ENCODE results near the gene EEF1AKMT2.

Gene EEF1AKMT2

DNA sequence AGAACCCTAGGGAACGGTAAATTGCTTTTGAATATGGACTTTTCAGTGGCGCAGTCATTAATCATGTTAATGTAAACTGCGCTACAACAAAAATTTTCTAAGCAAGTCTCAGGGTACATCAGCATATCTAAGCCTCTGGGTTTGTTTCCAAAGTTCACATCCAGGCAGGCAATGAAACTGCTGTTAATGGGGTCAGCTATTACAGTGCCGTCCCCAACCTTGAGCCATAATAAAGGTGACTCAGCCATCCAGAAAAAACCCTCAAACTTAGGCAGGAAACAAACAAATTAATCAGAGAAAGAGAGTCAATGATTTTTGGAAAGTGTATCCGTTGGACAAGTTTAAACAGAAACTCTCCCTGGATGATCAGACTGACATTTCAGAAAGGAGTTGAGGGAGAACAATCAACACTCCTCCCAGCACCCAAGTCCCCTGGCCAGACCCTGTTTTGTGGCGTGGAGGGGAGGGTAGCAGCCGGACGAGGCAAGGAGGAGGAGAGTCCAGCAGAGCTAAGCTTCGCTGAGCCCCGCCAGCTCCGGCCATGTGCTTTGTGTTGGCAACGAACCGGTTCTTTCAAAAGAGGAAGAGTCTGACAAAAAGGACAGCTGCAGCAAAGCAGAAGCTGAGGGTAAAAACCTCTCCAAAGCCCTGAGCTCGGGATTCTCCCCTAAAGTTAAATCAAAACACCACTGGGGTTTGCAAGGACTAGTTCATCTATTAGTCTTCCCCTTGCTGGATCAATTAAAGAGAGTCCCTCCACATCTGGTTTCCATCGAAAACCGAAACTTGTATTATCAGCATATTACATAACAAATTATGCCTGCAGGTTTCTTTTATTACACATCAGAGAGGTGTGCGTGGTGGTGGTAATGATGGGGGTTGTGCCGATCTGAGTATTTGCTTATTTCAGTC is 51.1 kb downstream of the EEF1AKMT2 start:
- Histone ChIP-seq H3K4me2 (ENCODE audit: low read length) (peak overlapping the region; percentile 72), H3K4me3 (ENCODE audit: low read length) (peak overlapping the region; percentile 90), H3K36me3 (ENCODE audit: control insufficient read depth, low read length) (peaks cover 23% of the 10 kb centered on the region), H3K9me3 (ENCODE audit: control insufficient read depth, insufficient read depth, low read length) (no peaks in the 10 kb centered on the region), H3K4me1 (ENCODE audit: control insufficient read depth, low read length) (peaks cover 67% of the 10 kb centered on the region), H3K27me3 (ENCODE audit: control insufficient read depth, low read length) (no peaks in the 10 kb centered on the region), H4K20me1 (ENCODE audit: control insufficient read depth, insufficient read depth, low read depth, low read length) (peaks cover 28% of the 10 kb centered on the region), H3K9me2 (replicated peaks; ENCODE audit: control insufficient read depth, low read length) (no peaks in the 10 kb centered on the region), H3F3A (ENCODE audit: control insufficient read depth, insufficient read depth) (peaks cover 29% of the 10 kb centered on the region), H3K27ac (ENCODE audit: low read depth, low read length) (peak overlapping the region; percentile 75), H3K79me2 (ENCODE audit: control insufficient read depth, low read length) (peaks cover 81% of the 10 kb centered on the region)
- TF ChIP-seq, protein P1, sequence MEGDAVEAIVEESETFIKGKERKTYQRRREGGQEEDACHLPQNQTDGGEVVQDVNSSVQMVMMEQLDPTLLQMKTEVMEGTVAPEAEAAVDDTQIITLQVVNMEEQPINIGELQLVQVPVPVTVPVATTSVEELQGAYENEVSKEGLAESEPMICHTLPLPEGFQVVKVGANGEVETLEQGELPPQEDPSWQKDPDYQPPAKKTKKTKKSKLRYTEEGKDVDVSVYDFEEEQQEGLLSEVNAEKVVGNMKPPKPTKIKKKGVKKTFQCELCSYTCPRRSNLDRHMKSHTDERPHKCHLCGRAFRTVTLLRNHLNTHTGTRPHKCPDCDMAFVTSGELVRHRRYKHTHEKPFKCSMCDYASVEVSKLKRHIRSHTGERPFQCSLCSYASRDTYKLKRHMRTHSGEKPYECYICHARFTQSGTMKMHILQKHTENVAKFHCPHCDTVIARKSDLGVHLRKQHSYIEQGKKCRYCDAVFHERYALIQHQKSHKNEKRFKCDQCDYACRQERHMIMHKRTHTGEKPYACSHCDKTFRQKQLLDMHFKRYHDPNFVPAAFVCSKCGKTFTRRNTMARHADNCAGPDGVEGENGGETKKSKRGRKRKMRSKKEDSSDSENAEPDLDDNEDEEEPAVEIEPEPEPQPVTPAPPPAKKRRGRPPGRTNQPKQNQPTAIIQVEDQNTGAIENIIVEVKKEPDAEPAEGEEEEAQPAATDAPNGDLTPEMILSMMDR (IDR thresholded peaks at IDR 0.05; ENCODE audit: low read depth, low read length, poor library complexity, severe bottlenecking): no peak
- no peak for TF ChIP-seq EZH2phosphoT487 (IDR thresholded peaks at IDR 0.05; ENCODE audit: borderline replicate concordance, low read length)

DNA sequence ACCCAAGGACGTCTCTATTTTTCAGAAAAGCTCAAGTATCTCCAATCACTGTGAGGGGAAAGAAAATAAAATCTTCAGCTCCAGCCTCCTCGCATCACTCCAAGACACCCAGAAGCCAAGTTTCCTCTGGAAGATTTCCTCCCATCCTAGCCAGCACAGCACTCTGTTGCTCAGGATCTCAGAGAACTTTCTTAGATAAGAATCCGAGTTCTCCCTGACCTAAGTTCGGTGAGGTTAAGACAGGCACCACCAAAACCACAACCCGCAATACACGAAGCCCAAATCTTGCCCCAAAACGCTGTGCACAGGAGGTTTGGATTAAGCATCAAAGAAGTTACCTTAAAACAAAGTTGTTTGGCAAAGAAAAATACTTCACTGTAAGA is 51.7 kb downstream of the EEF1AKMT2 start:
- Histone ChIP-seq H3K27me3 (ENCODE audit: control insufficient read depth, low read length) (no peaks in the 10 kb centered on the region), H3K4me1 (ENCODE audit: control insufficient read depth, low read length) (peaks cover 63% of the 10 kb centered on the region), H3K79me2 (ENCODE audit: control insufficient read depth, low read length) (peaks cover 88% of the 10 kb centered on the region)

DNA sequence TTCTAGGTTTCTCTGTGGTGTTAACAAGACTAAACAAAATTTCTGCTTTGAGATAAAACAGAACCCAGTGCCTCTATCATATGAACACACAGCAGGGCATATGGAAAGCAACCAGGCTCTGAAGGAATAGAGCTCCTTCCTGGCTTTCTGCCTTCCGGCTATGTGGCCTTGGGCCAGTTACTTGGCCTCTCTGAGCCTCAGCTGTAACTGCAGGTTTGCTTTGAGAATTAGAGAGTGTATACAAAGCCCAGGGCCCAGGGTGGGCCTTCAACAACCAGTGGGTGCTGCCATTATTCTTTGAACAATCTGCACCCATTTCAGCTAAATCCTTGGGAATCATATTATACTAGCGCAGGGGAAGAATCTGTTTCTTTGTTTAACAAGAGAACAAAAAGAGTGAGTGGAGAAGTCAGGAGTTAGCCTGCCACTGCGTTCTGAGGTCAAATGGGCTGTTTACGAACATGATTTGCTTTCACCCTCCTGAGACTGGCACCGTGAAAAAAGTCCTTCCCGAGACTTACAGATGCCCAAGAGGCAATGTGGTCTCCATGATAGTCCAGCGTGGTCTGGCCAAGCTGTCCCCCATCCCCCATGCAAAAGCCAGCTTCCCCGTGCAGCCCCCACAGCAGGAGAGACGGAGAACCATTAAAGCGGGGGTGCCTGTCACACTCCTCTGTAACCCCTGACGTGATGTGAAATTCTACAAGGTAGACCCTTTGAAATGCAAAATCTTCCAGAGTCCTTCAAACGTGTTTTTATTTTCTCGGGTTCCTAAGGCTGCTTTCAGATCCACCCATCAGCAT is 52.4 kb downstream of the EEF1AKMT2 start:
- H3K27ac ChIP-seq (ENCODE audit: low read depth, low read length): no peak overlapping the region
- H3K79me2 ChIP-seq (ENCODE audit: control insufficient read depth, low read length): peaks cover 94% of the 10 kb centered on the region
- peak overlapping the region; percentile 90 for H3K4me3 ChIP-seq (ENCODE audit: low read length)
- H3K9me2 ChIP-seq (replicated peaks; ENCODE audit: control insufficient read depth, low read length): no peaks in the 10 kb centered on the region
- H4K20me1 ChIP-seq (ENCODE audit: control insufficient read depth, insufficient read depth, low read depth, low read length): peaks cover 28% of the 10 kb centered on the region
- TF ChIP-seq EZH2phosphoT487 (IDR thresholded peaks at IDR 0.05; ENCODE audit: borderline replicate concordance, low read length): no peak
- TF ChIP-seq, protein P1 (IDR thresholded peaks at IDR 0.05; ENCODE audit: low read depth, low read length, poor library complexity, severe bottlenecking): no peak
- peaks cover 28% of the 10 kb centered on the region for H3K36me3 ChIP-seq (ENCODE audit: control insufficient read depth, low read length)
- peaks cover 20% of the 10 kb centered on the region for H3F3A ChIP-seq (ENCODE audit: control insufficient read depth, insufficient read depth)
- H3K27me3 ChIP-seq (ENCODE audit: control insufficient read depth, low read length): no peaks in the 10 kb centered on the region
- H3K4me2 ChIP-seq (ENCODE audit: low read length): peak overlapping the region; percentile 72
- H3K9me3 ChIP-seq (ENCODE audit: control insufficient read depth, insufficient read depth, low read length): no peaks in the 10 kb centered on the region
- H3K4me1 ChIP-seq (ENCODE audit: control insufficient read depth, low read length): peaks cover 65% of the 10 kb centered on the region

More for the DNA sequence above, 51.7 kb downstream of the EEF1AKMT2 start:
- H3K9me2 ChIP-seq (replicated peaks; ENCODE audit: control insufficient read depth, low read length): no peaks in the 10 kb centered on the region
- H3K36me3 ChIP-seq (ENCODE audit: control insufficient read depth, low read length): peaks cover 24% of the 10 kb centered on the region
- peaks cover 28% of the 10 kb centered on the region for H4K20me1 ChIP-seq (ENCODE audit: control insufficient read depth, insufficient read depth, low read depth, low read length)
- peaks cover 24% of the 10 kb centered on the region for H3F3A ChIP-seq (ENCODE audit: control insufficient read depth, insufficient read depth)
- H3K4me2 ChIP-seq (ENCODE audit: low read length): peak overlapping the region; percentile 72
- H3K27ac ChIP-seq (ENCODE audit: low read depth, low read length): no peak overlapping the region
- H3K9me3 ChIP-seq (ENCODE audit: control insufficient read depth, insufficient read depth, low read length): no peaks in the 10 kb centered on the region
- TF ChIP-seq EZH2phosphoT487 (IDR thresholded peaks at IDR 0.05; ENCODE audit: borderline replicate concordance, low read length): no peak
- TF ChIP-seq, protein P1 (IDR thresholded peaks at IDR 0.05; ENCODE audit: low read depth, low read length, poor library complexity, severe bottlenecking): no peak
- peak overlapping the region; percentile 90 for H3K4me3 ChIP-seq (ENCODE audit: low read length)
